ENCODE measurements around the gene L3MBTL4. TPM values are rescaled to one million over a fixed set of nuclear protein-coding genes. Genes with fewer than 3 reads are reported as not detected.

L3MBTL4 gene
- total and polyA plus RNA-seq, 10 of the 15 experiments (the other 5 are each of a cell fraction or from before 2014, with no cell fraction given), result 1.3 to 8.7 (median 3.8) TPM

GRCh38 chr18:6060149-6060548, 354.6 kb downstream of the L3MBTL4 start (continued):
- no peak for TF ChIP-seq ELK1 (IDR thresholded peaks at IDR 0.05; ENCODE audit: low read depth, low read length)

DNA sequence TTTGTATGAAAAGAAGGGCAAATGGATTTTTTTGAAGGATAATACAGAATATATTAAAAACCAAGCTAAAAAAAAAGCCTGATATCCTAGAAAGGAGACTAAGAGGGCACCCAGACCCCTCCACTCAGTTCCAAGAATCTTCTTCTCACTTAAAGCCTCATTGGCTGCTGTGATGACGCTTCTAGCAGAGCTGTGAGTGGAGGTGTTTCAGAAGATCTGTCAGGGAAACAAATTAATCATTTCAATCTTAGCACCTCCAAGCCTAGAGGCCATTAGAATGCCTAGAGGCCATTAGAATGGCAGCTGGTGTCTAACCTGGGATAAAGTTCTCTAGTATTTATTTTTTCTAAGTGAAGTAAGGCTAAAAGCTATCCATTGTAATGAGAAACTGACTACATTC, 355.2 kb downstream of the L3MBTL4 start:
- FAIRE-seq (no peak), ATAC-seq (no peak), DNase-seq (ENCODE audit: low read depth, low spot score) (no peak)
- in situ Hi-C loops (cut with MboI), result no loop called here
- ChIA-PET SMC1A (ENCODE audit: uncharacterized antibody, unreplicated experiment) (no interaction called here), POLR2A (no interaction called here), RAD21 (ENCODE audit: unreplicated experiment) (no interaction called here), CTCF (no interaction called here)
- H3K27me3 ChIP-seq (replicated peaks in 1 of 2; ENCODE audit: control insufficient read depth in 2 of 2, insufficient read depth in 2 of 2, low read length in 1 of 2), result no peaks in the 10 kb centered on the region
- 0% methylated on average over 1 of the region's 1 CpG for WGBS (ENCODE audit: insufficient coverage, insufficient replicate concordance, low lambda C conversion rate, missing lambda C conversion rate)
- intact Hi-C loops (cut with micrococcal nuclease; ENCODE audit: unreplicated experiment), result loop anchor here (5.0 to 10.0 kb wide), 2 partner anchors 48 to 155 kb away; no protein-coding TSS in a partner anchor
- BruUV-seq (replicated peaks), result no TSS peak
- H3K9ac ChIP-seq (ENCODE audit: control insufficient read depth, insufficient read depth, low read length), result no peak overlapping the region
- no peaks in the 10 kb centered on the region for H3K9me3 ChIP-seq (replicated peaks; ENCODE audit: control insufficient read depth, insufficient read depth, low read length)
- H2AFZ ChIP-seq (ENCODE audit: control insufficient read depth, low read depth, low read length), result no peak overlapping the region
- TF ChIP-seq KAT2A (conservative IDR thresholded peaks at IDR 0.05; ENCODE audit: control insufficient read depth, low read depth, low read length) (no peak), RUNX3 (IDR thresholded peaks at IDR 0.05; ENCODE audit: low read length) (no peak), PRDM15 (CRISPR knock-in tag; IDR thresholded peaks at IDR 0.05) (no peak), STAT3 (IDR thresholded peaks at IDR 0.05; ENCODE audit: low read depth, low read length) (no peak), NRF1 (conservative IDR thresholded peaks at IDR 0.05; ENCODE audit: low read depth, low read length) (no peak), SMARCA5 (IDR thresholded peaks at IDR 0.05) (no peak), TBL1XR1 (IDR thresholded peaks at IDR 0.05; ENCODE audit: low read depth, low read length) (no peak), CREM (IDR thresholded peaks at IDR 0.05; ENCODE audit: low read depth) (no peak), CEBPZ (IDR thresholded peaks at IDR 0.05; ENCODE audit: low read depth, low read length) (no peak), ATF7 (IDR thresholded peaks at IDR 0.05; ENCODE audit: low read depth) (no peak)
- TF ChIP-seq, protein P1, sequence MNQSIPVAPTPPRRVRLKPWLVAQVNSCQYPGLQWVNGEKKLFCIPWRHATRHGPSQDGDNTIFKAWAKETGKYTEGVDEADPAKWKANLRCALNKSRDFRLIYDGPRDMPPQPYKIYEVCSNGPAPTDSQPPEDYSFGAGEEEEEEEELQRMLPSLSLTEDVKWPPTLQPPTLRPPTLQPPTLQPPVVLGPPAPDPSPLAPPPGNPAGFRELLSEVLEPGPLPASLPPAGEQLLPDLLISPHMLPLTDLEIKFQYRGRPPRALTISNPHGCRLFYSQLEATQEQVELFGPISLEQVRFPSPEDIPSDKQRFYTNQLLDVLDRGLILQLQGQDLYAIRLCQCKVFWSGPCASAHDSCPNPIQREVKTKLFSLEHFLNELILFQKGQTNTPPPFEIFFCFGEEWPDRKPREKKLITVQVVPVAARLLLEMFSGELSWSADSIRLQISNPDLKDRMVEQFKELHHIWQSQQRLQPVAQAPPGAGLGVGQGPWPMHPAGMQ (IDR thresholded peaks at IDR 0.05; ENCODE audit: borderline replicate concordance), result no peak
- H3K4me2 ChIP-seq (ENCODE audit: control insufficient read depth, insufficient read depth), result no peak overlapping the region
- no peaks in the 10 kb centered on the region for H3K79me2 ChIP-seq (ENCODE audit: control insufficient read depth, insufficient read depth, low read length)
- no peaks in the 10 kb centered on the region for H3K36me3 ChIP-seq (ENCODE audit: control insufficient read depth in 2 of 2, insufficient read depth in 2 of 2, low read length in 1 of 2)
- H3K27ac ChIP-seq (ENCODE audit: control insufficient read depth, insufficient read depth), result no peak overlapping the region
- H4K20me1 ChIP-seq (ENCODE audit: control insufficient read depth, insufficient read depth), result no peaks in the 10 kb centered on the region
- H3K4me1 ChIP-seq (ENCODE audit: control insufficient read depth, insufficient read depth, low read length), result peaks cover 6% of the 10 kb centered on the region
- no peak overlapping the region for H3K4me3 ChIP-seq
